Measurements from ENCODE around the gene NRG4. TPM values are rescaled to one million over a fixed set of nuclear protein-coding genes. Genes with fewer than 3 reads are reported as not detected.
A peak's percentile ranks its signal among the peaks of the same experiment; 100 is the strongest.

Gene NRG4
- total and polyA plus RNA-seq, 9 of the 15 experiments (the other 6 are each of a cell fraction or from before 2014, with no cell fraction given), result 0.33 to 2.5 (median 0.76) TPM

- H3K9me3 ChIP-seq (replicated peaks; ENCODE audit: control insufficient read depth, insufficient read depth, low read depth, low read length), result no peaks in the 10 kb centered on the region
- WGBS (ENCODE audit: insufficient coverage, low coverage, missing lambda C conversion rate), result 69% methylated on average over 2 of the region's 2 CpGs
- H4K20me1 ChIP-seq (replicated peaks; ENCODE audit: control insufficient read depth, insufficient read depth, low read length), result peaks cover 4% of the 10 kb centered on the region
- no peak overlapping the region for H2AFZ ChIP-seq (ENCODE audit: low read depth, low read length)
- no peak overlapping the region for H3K9ac ChIP-seq (ENCODE audit: insufficient read depth in 1 of 2, low read depth in 2 of 2, low read length in 2 of 2)
- no peaks in the 10 kb centered on the region for H3K27me3 ChIP-seq (ENCODE audit: control insufficient read depth in 2 of 2, insufficient read depth in 2 of 2, low read length in 2 of 2)
- H3K27ac ChIP-seq (ENCODE audit: extremely low read depth, low read depth, low read length), result no peak overlapping the region
- DNase-seq (ENCODE audit: extremely low read depth in 1 of 4, low spot score in 3 of 4) (no peak), ATAC-seq (no peak), FAIRE-seq (no peak)
- H3K4me3 ChIP-seq, result no peak overlapping the region
- TF ChIP-seq TRIM24 (IDR thresholded peaks at IDR 0.05), result no peak
- TF ChIP-seq ZNF146 (CRISPR knock-in tag; IDR thresholded peaks at IDR 0.05; ENCODE audit: unreplicated experiment), result no peak
- no peak for TF ChIP-seq CBFB (CRISPR knock-in tag; IDR thresholded peaks at IDR 0.05)
- 0 out of 2 replicates have a peak, but pooled peaks have one; percentile 21 for TF ChIP-seq SPI1 (IDR thresholded peaks at IDR 0.05; ENCODE audit: borderline replicate concordance, low read depth, low read length)
- TF ChIP-seq MAFF (IDR thresholded peaks at IDR 0.05; ENCODE audit: low read length), result no peak
- TF ChIP-seq TAF7 (tag; IDR thresholded peaks at IDR 0.05), result no peak
- no peak for TF ChIP-seq HDAC8 (tag; IDR thresholded peaks at IDR 0.05)
- no peak for TF ChIP-seq ZNF551 (CRISPR knock-in tag; IDR thresholded peaks at IDR 0.05)
- no peak for TF ChIP-seq MYBL2 (IDR thresholded peaks at IDR 0.05; ENCODE audit: low read depth)
- TF ChIP-seq MYBL2 (CRISPR knock-in tag; IDR thresholded peaks at IDR 0.05; ENCODE audit: borderline replicate concordance), result no peak
- no TSS peak for BruUV-seq (replicated peaks)
- no peak overlapping the region for H3K4me2 ChIP-seq (ENCODE audit: insufficient read depth, low read length)
- ChIA-PET POLR2A (interaction anchor here (0.6 to 1.8 kb wide), 2 partner anchors 16 to 24 kb away, joined by 3 to 4 read pairs; no protein-coding TSS in a partner anchor), CTCF (ENCODE audit: low intra/inter-chr PET ratio) (no interaction called here)
- no peaks in the 10 kb centered on the region for H3K9me1 ChIP-seq (ENCODE audit: control insufficient read depth, insufficient read depth, low read length)
- H3K36me3 ChIP-seq (ENCODE audit: control insufficient read depth, insufficient read depth, low read length), result peaks cover 82% of the 10 kb centered on the region
- H3K4me1 ChIP-seq (replicated peaks in 1 of 2; ENCODE audit: control insufficient read depth in 2 of 2, insufficient read depth in 2 of 2, low read length in 2 of 2), result peaks cover 0 to 15% of the 10 kb centered on the region in 2 experiments; a peak in 2 of 5 replicates
- intact Hi-C loops (cut with micrococcal nuclease), result loop anchor here (10.0 kb wide), 2 partner anchors 219 to 241 kb away; no protein-coding TSS in a partner anchor
- peaks cover 12% of the 10 kb centered on the region; the same call in 1 of the 3 replicates for H3K79me2 ChIP-seq (ENCODE audit: control insufficient read depth, insufficient read depth, low read length)
- in situ Hi-C loops (cut with MboI), result loop anchor here (5.0 kb wide), 1 partner anchor 238 kb away; no protein-coding TSS in a partner anchor
Observed at GRCh38 chr15:75925440-75925839, 86.8 kb downstream of the NRG4 start.
